ENCODE data around the gene STX16.

Gene STX16

DNA sequence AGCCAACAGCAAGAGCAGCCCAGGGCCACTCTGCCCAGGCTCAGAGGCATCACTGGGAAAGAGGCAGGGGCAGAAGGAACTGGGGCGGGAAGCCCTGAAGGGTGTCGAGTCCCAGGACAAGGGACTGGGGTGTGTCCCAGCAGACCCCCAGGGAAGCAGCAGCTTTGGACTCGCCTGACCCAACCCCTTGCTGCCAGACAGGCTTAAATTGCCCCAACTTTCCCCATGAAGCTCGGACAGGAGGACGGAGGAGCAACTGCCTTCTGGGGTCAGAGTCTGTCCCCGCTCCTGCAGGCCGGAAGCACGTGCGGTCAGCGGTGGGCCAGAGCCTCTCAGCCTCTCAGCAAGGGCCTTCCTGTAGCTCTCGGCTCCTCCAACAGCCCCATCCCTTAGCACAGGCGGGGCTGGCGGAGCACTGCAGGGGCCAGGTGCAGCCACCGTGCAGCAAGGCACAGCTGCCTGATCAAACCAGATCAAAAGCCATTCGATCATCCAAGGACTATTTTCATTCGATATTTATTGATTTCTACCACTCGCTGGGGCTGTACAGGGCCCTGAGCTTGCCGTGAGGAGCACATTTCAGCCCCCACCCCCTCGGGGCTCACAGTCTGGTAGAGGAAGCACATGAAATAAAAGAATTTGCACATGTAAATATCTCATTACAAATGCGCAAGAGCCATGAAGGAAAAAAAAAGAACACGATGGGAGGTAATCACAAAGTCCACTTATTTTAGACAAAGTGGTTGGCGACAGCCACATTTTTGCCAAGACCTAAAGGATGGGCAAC is 31.8 kb upstream of the STX16 start:
- no peak for DNase-seq (ENCODE audit: low spot score)

DNA sequence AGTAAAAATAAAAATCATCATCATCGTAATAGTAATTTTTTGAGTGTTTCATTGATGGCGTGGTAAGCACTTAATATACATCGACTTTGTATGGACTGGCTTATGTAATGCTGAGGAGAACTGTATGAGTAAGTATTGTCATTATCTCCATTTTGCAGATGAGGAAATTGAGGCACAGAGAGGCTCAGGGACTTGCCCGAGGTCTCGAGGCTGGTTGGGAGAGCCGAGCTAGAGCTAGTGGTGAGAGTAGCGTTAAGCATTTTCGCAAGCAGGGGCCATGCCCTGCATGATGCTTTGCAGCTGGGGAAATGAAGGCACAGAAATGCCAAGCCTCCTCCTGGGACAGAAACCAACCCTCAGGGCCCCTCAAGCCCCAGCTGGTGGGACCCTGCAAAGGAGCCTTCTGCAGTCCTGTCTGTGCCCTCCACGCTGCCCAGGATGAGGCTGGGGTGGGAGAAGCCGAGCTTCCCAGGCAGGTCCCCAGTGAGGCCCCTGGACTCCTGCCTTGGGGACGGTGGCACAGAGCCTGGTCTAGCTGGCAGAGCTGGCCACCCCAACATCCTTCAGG is 31.1 kb upstream of the STX16 start:
- DNase-seq (ENCODE audit: low spot score): no peak

GRCh38 chr20:58621906-58622548 is 29.1 kb upstream of the STX16 start:
- DNase-seq (ENCODE audit: low spot score): no peak

- no peak for DNase-seq (ENCODE audit: low spot score)
Measured at GRCh38 chr20:58622671-58623578, 28.2 kb upstream of the STX16 start.

DNA sequence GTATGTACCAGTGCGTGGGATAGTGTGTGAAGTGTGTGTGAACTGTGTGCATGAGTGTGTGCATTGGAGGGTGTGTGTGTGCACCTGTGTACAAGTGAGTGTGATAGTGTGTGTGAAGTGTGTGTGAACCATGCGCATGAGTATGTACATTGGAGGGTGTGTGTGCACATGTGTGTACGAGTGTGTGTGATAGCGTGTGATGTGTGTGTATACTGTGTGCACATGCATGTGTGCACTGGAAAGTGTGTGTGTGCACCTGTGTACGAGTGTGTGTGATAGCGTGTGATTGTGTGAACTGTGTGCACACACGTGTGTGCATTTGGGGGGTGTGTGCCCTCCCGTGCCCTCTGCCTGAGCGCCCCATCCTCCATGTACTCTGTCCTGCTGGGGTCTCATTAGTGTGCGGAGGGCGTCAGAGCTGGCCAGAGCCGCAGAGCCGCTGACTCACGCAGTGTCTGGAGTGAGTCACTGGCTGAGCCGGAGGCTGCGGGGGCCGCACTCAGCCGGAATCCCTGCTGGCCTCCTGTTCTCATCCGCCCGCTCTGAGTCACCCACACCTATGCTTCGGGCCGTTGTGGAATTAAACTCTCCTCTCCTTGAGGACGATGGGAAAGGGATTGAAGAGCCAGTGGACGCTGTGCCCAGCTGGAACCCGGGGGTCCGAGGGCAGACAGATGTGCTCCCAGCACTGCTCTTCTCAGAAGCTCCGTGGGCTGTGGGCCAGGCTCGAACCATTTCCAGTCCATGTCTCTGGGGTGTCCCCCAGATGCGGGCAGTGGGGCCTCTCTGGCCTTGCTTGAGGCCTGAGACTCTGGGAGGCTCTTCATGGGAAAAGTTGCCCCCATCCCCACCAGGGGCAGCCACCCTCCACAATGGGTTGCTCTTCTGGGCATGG is 27.3 kb upstream of the STX16 start:
- DNase-seq (ENCODE audit: low spot score): peak; percentile 71

DNA sequence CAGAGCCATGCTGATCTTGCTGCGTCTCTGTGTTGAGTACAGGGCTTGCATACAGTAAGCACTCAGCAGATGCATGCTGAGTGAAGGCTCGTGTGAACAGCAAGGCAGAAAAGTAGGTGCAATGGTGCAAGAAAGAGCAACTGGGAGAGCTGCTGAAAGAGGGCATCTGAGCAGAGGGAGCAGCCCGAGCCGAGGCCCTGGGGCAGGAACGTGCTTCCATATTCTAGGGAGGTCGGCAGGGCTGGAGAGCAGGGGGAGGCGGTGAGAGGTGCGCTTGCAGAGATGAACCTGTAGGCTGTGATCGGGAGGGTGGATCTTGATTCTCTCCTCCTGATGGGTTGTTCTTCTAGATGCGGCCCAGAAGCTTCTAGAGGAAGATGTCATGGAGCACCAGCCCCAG is 26.4 kb upstream of the STX16 start:
- DNase-seq (ENCODE audit: low spot score): no peak

DNA sequence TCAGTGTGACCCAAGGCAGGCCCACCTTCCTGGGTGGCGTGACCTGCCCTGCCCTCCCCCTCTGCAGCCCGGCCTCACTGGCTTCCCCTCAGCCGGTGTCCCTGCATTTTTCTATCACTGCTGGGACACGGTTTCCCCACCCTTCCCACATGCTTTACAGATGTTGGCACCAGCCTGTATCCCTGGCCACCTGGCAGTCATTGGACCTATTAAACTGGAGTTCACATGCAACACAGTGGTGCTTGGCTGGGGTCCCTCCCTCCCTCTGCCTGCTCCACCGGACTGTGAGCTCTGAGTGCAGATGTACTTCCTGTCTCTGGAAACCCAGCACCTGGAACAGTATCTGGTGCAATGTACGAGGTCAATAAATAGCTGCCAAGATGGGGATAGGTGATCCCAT is 25.5 kb upstream of the STX16 start:
- DNase-seq (ENCODE audit: low spot score): no peak

GRCh38 chr20:58626051-58626450 is 25.0 kb upstream of the STX16 start:
- no peak for DNase-seq (ENCODE audit: low spot score)

GRCh38 chr20:58627212-58628072 is 23.6 kb upstream of the STX16 start:
- DNase-seq (ENCODE audit: low spot score): no peak

DNA sequence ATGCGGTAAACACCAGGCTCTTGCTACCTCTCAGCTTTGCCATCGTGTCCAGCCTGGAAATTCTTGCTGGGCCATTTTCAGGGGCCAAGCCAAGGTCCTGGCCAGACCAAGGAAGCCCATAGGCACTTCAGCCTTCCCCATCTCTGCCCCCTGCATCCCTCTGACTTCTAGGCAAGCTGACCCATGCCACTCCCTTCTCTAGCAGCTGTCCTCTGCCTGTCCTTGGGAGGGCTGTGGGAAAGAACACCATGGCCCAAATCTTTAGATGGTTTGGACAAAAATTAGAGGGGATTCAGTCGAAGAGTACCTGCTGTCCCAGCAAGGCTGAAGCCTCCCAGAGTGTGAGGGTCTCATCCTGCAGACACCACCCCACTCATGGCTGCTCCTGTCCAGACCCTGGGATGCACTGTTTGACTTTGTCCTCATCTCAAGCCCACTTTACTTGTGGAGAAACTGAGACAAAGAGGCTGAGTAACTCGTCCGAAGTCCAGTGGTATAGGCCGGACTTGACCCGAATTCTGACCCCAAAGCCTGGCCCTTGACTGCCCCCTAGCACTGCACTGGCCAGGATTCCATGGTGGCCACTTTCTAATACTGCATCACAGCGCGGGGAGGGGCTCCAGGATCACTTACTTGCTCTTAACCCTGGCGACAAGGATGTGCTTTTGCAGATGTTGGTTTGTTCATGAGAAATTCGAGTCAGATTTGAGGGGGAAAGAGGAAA is 22.4 kb upstream of the STX16 start:
- DNase-seq (ENCODE audit: low spot score): no peak

GRCh38 chr20:58629215-58629580 is 21.9 kb upstream of the STX16 start:
- no peak for DNase-seq (ENCODE audit: low spot score)

- no peak for DNase-seq (ENCODE audit: low spot score)
Measured at GRCh38 chr20:58630063-58630462, 21.0 kb upstream of the STX16 start.

DNA sequence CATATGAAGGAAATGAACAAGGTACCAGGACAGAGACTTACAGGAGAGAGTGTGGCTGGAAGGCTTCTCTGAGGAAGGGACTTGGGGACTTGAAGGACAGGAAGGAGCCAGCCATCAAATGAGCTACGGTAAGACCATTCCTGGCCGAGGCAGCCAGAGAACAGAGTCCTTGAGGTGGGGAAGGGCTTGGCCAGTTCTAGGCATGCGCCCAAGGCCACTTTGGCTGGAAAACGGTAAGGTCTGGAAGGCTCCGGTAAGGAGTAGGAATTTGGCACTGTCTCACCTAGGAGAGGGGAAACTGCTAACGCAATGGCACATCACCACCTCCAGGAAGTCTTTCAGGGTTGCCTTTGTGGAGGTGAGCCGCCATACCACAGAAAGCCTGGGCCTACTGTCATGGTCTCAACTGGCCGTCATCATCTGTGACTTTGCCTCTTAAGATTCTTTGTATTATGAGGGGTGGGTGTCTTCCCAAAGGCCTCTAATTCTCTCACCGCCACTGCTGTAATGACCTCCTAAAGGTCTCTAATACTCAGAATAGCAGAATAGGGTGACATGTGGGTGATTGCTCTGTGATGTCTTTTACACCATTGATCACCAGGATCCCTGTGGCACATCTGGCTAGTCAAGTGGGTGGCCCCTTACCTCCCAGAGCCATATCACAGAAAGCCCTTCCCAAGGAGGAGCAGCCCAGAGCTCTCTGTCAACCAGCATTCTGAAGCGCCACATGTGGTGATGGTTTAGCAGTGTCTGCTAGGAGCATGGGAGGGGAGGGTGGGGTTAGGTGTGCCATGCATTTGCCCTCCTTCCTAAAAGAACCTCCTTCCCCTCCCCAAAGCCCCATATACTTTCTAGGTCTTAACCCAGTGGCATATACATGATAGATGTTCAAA is 17.7 kb upstream of the STX16 start:
- no peak for DNase-seq (ENCODE audit: low spot score)

DNA sequence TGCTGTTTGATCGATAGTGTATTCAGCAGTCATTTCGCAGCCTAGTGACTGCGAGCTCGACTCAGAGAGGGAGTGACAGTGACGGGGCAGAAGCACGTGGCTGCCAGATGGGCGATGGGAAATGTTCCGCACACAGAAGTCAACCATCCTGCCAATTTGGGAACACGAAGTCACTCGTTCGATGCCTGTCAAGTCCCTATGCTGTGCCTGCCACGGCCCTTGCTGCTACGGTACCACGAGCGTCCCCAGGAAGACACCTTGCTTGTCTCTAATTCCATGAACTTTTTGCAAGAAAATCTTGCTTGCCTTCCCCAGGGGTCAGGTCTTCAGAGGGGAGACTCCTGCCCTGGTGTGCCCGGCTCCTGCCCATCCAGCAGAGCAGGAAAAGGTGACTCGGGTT is 17.0 kb upstream of the STX16 start:
- DNase-seq (ENCODE audit: low spot score): no peak

DNA sequence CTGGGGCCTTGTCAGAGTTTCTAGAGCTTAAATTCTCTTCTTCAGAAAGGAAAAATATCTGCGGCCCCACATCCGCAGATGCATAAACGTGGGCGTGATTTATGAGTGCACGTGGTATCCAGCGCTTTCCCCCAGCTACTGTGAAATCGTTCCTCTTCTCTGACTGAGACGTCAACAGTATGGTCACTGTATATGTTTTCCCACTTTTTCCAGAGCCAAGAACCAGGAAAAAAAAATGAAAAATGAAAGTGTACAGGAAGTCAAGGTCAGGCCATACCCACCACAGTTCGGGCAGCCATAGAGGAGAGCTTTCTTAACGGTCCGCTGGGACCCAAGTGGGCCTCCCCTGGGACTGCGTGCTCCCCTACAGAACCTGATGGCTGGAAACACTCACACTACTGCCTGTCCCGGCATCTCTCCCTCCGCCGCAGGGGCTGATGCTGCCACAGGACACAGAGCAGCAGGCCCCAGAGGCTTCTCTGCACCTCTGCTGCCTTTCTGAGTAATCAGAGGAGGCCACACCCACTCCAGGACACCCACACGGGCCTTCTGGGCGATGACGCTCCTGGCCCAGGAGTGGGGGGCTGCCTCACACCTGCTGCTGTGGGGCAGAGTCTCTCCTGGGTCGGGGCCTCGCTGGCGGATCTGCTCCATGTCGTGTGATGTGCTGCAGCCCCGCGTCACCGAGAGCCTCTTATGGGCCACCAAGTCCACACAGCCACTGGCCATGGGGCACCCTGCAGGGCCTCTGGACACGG is 16.4 kb upstream of the STX16 start:
- DNase-seq (ENCODE audit: low spot score): no peak

DNA sequence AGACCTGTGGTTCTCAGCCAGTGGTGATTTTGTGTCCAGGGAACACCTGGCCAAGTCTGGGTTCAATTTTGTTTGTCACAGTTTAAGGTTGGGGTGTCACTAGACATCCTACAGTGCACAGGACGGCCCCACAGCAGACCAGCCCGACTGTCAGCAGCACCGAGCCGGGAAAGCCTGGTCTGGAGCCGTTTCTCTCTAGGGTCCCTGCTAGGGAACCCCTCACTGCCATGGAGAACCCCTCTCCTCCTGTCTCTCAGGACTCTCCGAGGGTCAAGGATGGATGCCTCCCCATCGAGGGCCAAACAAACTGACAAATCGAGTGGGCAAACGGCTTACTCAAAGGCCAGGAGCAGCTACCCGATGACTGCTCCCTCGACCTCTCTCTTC is 15.8 kb upstream of the STX16 start:
- no peak for DNase-seq (ENCODE audit: low spot score)

- no peak for DNase-seq (ENCODE audit: low spot score)
Measured at GRCh38 chr20:58636396-58636982, 14.6 kb upstream of the STX16 start.

GRCh38 chr20:58636983-58637421 is 14.1 kb upstream of the STX16 start:
- no peak for DNase-seq (ENCODE audit: low spot score)

All from HuH-7.5 (cell line).